Stimulated activated CD4-positive, alpha-beta T cell treated with anti-CD3 and anti-CD28 coated beads, Interleukin-4, amount 100 ng/mL, for 4 hours (primary cell): ENCODE measurements around the gene DCBLD1.
"Not testable (repeated sequence)": the region's sequence is repeated elsewhere in the genome, so short reads cannot be mapped to it uniquely, and the experiment has no call there.

Experiments
- DNase-seq, 2 experiments: peaks; one replicate each; pipeline ENCODE4 v3.0.0-alpha.2; 2020

Gene DCBLD1

GRCh38 chr6:117482240-117483003 is at the start of gene DCBLD1:
TSS of gene DCBLD1 (plus strand) at chr6:117482674. CDS start at chr6:117482782, 108 bp downstream.
- DNase-seq = peak; percentile 37 to 51

DNA sequence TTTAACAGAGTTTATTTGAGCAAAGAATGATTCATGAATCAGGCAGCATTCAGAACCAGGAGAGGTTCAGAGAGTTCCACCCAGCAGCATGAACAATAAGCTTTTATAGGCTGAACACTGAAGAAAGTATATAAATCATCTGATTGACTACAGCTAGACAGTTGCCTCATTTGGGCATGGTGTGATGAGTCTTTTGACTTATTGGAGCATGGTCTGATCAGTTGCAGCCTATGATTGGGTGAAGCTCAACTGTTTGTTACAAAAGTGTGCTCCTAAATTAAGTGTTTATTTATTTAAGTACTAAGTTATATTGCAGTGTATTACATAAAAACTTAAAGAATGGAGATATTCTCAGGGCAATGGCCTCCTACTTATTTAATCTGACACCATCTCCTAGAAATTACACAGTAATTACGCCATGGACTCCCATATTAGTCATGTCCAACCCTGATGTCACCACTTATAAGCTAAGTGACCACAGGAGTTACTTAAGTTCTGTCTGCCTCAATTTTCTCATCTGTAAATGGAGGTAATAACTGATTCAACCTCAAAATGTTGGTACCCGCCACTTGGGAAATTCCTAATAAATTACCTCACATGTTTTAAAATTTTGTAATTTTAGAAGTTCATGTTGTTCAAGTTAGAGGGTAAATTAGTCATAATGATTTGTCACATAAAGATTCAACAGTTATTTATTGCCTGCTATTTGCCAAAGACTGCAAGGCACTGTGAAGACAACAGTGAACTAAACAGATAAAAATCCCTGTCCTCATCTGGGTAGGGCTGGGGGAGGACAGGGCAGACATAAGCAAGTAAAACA is 41.6 kb upstream of the DCBLD1 start:
- no peak for DNase-seq

DNA sequence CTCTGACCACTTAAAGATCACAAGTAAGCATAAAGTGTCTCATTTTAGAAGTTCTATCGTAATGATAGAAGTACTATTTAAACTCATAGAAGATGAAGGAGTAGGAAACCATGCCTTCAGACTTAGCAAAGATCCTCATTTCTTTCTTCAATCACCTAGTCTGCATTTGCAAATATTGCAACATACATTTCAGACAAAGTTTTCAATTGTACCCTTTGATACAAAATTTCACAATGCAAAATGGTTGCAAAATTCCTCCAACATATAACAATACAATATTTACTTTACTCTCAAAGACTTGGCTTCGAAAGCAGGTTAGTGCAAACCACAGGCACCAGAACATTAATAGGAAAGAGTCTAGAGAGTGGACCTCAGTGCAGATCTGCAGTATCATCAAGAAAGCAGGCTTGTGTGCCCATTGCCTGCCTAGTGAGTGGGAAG is 40.6 kb upstream of the DCBLD1 start:
- DNase-seq = no peak

DNA sequence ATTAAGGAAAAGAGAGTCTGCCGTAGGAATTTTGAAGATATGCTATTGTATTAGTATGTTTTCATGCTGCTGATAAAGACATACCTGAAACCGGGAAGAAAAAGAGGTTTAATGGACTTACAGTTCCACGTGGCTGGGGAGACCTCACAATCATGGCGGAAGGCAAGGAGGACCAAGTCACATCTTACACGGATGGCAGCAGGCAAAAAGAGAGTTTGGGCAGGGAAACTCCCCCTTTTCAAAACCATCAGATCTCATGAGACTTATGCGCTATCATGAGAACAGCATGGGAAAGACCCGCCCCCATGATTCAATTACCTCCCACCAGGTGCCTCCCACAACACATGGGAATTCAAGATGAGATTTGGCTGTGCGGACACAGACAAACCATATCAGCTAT is 40.2 kb upstream of the DCBLD1 start:
- not testable (repeated sequence) for DNase-seq

GRCh38 chr6:117444600-117444999 is 37.9 kb upstream of the DCBLD1 start:
- no peak for DNase-seq

DNA sequence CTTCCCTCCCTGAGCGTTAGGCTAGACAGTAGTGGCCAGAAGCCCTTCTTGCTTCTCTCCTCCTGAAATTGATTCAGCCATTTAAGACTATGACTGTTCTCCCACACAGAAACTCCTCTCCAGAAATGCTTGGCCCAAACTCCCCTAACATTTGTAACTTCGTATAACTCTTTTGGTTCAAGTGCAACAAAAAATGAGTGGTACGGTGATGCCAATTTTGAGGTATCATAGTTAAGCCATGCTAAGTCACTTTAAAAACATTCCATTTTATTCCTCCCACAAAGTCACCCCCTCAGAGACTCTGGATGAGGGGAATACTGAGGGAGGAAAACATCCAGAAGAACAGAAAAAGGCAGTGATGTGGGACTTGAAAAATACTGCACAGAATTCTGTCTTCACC is 35.6 kb upstream of the DCBLD1 start:
- no peak for DNase-seq

GRCh38 chr6:117448011-117448410 is 34.5 kb upstream of the DCBLD1 start:
- DNase-seq = no peak

GRCh38 chr6:117448732-117449485 is 33.6 kb upstream of the DCBLD1 start:
- DNase-seq = no peak

DNA sequence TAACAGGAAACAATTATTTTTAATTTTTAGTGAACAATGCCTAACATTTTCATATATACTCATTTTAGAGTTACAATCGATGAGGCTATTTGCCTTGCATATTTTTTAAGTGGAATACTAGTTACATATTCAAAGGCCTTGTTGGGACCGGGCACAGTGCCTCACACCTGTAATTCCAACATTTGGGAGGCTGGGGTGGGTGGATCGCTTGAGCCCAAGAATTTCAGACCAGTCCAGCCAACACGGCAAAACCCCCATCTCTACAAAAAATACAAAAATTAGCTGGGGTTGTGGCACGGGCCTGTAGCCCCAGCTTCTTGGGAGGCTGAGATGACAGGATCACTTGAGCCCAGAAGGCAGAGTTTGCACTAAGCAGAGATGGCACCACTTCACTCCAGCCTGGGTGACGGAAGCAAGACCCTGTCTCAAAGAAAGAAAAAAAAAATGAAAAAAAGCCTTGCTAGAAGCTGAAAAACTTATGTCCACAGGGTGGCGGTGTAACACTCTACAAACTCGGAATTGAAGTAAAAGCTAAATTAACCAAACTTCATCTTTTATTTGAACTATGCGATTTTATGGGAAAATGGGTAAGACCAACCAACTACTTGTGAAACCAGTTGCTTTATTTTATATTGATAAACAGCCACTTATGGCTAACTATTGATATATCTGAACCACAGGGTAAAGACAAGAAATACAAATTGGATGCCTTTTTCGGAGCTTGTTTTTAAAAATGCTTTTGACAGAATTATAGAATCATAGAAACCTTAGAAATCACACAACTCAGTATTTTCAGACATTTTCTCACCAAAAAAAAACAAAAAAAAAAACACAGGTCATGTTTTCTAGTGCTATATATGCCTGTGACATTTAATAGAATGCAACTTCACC is 32.7 kb upstream of the DCBLD1 start:
- peak; percentile 43 to 47 for DNase-seq

GRCh38 chr6:117451671-117452070 is 30.8 kb upstream of the DCBLD1 start:
- DNase-seq = no peak

- DNase-seq = no peak
These were observed 26.2 kb upstream of the DCBLD1 start for GRCh38 chr6:117456250-117456649.

- DNase-seq = no peak
These were observed 25.5 kb upstream of the DCBLD1 start for GRCh38 chr6:117456998-117457397.

DNA sequence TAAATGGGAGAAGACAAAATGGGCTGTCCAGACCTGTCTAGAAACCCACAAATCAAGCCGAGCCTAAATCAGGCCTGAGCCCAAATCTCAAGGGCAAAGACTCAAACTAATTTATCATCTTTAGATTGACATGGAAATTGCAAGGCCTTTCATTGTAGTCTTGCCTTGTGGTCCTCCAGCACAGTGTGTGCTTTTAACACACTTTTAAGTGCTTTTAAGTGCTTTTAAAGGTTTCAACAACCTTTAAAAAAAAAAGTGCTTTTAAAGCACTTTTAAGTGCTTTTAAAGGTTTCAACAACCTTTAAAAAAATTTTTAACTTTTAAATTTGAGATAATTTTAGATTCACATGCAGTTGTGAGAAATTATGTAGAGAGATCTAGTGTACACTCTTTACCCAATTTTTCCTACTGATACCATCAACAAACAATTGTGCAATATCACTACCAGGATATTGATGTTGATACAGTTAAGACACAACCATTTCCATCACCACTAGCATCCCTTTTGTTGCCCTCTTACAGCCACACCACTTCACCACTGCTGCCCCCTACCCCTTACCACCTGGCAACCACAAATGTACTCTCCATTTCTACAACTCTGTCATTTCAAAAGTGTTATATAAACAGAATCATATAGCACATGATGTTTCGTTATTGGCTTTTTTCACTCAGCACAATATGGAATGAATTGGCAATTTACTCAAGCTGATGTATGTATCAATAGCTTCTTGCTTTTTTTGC is 23.1 kb upstream of the DCBLD1 start:
- DNase-seq = no peak

- no peak for DNase-seq
These were observed 18.5 kb upstream of the DCBLD1 start for GRCh38 chr6:117463762-117464665.

- DNase-seq = no peak
These were observed 17.8 kb upstream of the DCBLD1 start for GRCh38 chr6:117464700-117465099.

- DNase-seq = no peak
These were observed 16.8 kb upstream of the DCBLD1 start for GRCh38 chr6:117465691-117466090.

- DNase-seq = no peak
These were observed 14.6 kb upstream of the DCBLD1 start for GRCh38 chr6:117467876-117468275.

DNA sequence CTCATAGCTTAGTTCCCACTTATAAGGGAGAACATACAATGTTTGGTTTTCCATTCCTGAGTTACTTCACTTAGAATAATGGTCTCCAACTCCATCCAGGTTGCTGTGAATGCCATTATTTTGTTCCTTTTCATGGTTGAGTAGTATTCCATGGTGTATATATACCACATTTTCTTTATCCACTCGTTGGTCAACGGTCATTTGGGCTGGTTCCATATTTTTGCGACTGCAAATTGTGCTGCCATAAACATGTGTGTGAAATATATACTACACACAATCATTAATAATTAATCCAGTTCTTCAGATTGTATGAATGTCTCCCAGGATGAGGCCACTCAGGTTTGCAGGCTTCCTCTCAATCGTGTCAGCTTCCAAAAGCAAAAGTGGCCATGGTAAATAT is 13.9 kb upstream of the DCBLD1 start:
- not testable (repeated sequence) for DNase-seq

GRCh38 chr6:117469356-117469755 is 13.1 kb upstream of the DCBLD1 start:
- no peak for DNase-seq

DNA sequence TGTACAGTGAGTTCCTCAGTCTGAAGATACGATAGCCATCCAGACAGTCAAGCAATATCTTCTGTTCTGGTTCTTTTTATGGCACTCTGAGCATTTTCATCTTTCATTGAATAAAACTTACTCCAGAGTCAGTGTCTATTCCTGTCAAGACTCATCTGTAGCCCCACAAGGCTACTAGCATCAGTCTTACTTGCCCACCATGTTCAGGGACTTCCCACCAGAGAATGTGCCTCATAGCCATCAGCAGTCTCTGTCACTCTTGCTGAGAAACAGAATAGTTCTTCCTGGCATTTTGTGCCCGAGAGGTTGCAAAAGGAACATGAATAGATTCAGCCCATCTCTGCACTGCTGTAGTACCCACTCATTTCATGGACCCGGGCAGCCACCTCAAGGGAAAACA is 12.7 kb upstream of the DCBLD1 start:
- no peak for DNase-seq
